K562 (cell line): ENCODE measurements around the gene ITPR1. TPM values are rescaled to one million over a fixed set of nuclear protein-coding genes. Genes with fewer than 3 reads are reported as not detected.

Source experiments
- ATAC-seq: fragments of 200-7000 bp; cut with Tn5 transposase; 3 replicates; pipeline ENCODE4 v1.9.1; 2020; ENCODE audit warnings: moderate library complexity
- BruUV-seq: library from RNA; stranded (reverse); fragments of 400-500 nt; replicated peaks from 2 replicates; lab custom pipeline; 2021; lab: Mats Ljungman, UMichigan
- CTCF ChIA-PET: fragments of 300-600 bp; formaldehyde crosslinking; extraction: SDS; loops from one replicate; lab custom pipeline; 2021; ENCODE audit warnings: low intra/inter-chr PET ratio; lab: Yijun Ruan, JAX
- POLR2A ChIA-PET: fragments of 300-600, 350-650 bp; sonication (Branson Sonifier 250); formaldehyde crosslinking; extraction: SDS; loops from one replicate; lab custom pipeline; 2021; ENCODE audit warnings: antibody characterized with exemption, inconsistent platforms; lab: Yijun Ruan, JAX
- DNase-seq, 4 experiments: peaks; one replicate each; pipeline versions ENCODE4 v3.0.0 to v3.0.0-alpha.2; 2011 to 2018; ENCODE audit warnings: low spot score in 3 of 4, mixed read lengths in 3 of 4; ENCODE audit errors: extremely low read depth in 1 of 4
- FAIRE-seq: peaks from 2 replicates; lab custom pipeline; 2011; peaks lifted over from hg19 to GRCh38; lab: Jason Lieb, UNC
- H2AFZ ChIP-seq: 2 replicates; pipeline ENCODE4 v1.6.0; 2011; ENCODE audit warnings: low read depth, low read length, control low read depth, inconsistent platforms
- H3K27ac ChIP-seq: fragments of 200-600 bp; 3 replicates; pipeline ENCODE4 v1.8.0; 2011; ENCODE audit warnings: low read depth, mild to moderate bottlenecking, control low read depth, inconsistent platforms, low read length, moderate library complexity, mixed read lengths; ENCODE audit errors: extremely low read depth
- H3K27me3 ChIP-seq, 2 experiments: fragments of 300-600 bp in 1 of 2; 2 replicates in 1 of 2; 3 replicates in 1 of 2; pipeline versions ENCODE4 v1.6.0 to v1.8.0; 2011; ENCODE audit warnings: inconsistent platforms in 2 of 2, low read length in 2 of 2, mild to moderate bottlenecking in 1 of 2, mixed read lengths in 1 of 2, moderate library complexity in 1 of 2; ENCODE audit not compliant: control insufficient read depth in 2 of 2, insufficient read depth in 2 of 2
- H3K36me3 ChIP-seq: fragments of 300-600 bp; 3 replicates; pipeline ENCODE4 v1.8.0; 2011; ENCODE audit warnings: mild to moderate bottlenecking, low read length, inconsistent platforms; ENCODE audit not compliant: control insufficient read depth, insufficient read depth
- H3K4me1 ChIP-seq, 2 experiments: fragments of 200-600 bp in 1 of 2; replicated peaks in 1 of 2; 2 replicates in 1 of 2; 3 replicates in 1 of 2; pipeline versions ENCODE4 v1.5.1 to v1.8.0; 2011; ENCODE audit warnings: inconsistent platforms in 2 of 2, low read length in 2 of 2, mild to moderate bottlenecking in 1 of 2, mixed read lengths in 1 of 2, moderate library complexity in 1 of 2; ENCODE audit not compliant: control insufficient read depth in 2 of 2, insufficient read depth in 2 of 2
- H3K4me2 ChIP-seq: 2 replicates; pipeline ENCODE4 v1.6.1; 2011; ENCODE audit warnings: low read length, control low read depth, inconsistent platforms, mixed read lengths; ENCODE audit not compliant: insufficient read depth
- H3K4me3 ChIP-seq: fragments of 200-600 bp; sonication (generic), shearing (Covaris generic); 2 replicates; pipeline ENCODE4 v1.5.1; 2016; ENCODE audit warnings: control low read depth, inconsistent platforms
- H3K79me2 ChIP-seq: fragments of 200-600 bp; 3 replicates; pipeline ENCODE4 v1.8.0; 2011; ENCODE audit warnings: low read length, inconsistent platforms; ENCODE audit not compliant: control insufficient read depth, insufficient read depth
- H3K9ac ChIP-seq, 2 experiments: 2 replicates each; pipeline versions ENCODE4 v1.6.0 to v1.6.1; 2011; ENCODE audit warnings: low read depth in 2 of 2, low read length in 2 of 2, control low read depth in 1 of 2, inconsistent platforms in 1 of 2, mild to moderate bottlenecking in 1 of 2, mixed read lengths in 1 of 2; ENCODE audit not compliant: insufficient read depth in 1 of 2
- H3K9me1 ChIP-seq: one replicate; pipeline ENCODE4 v1.6.0; 2011; ENCODE audit warnings: inconsistent platforms, mild to moderate bottlenecking, low read length, moderate library complexity; ENCODE audit not compliant: control insufficient read depth, insufficient read depth
- H3K9me3 ChIP-seq: replicated peaks from 2 replicates; pipeline ENCODE4 v1.5.1; 2011; ENCODE audit warnings: low read depth, low read length, inconsistent platforms; ENCODE audit not compliant: control insufficient read depth, insufficient read depth
- H4K20me1 ChIP-seq: replicated peaks from 2 replicates; pipeline ENCODE4 v1.6.1; 2011; ENCODE audit warnings: low read length, inconsistent platforms, mixed read lengths; ENCODE audit not compliant: control insufficient read depth, insufficient read depth
- CBX2 ChIP-seq: fragments of 200-600 bp; sonication (generic); IDR thresholded peaks from one replicate; pipeline ENCODE4 v1.6.1; 2012; ENCODE audit warnings: mild to moderate bottlenecking, low read length, inconsistent platforms; ENCODE audit not compliant: insufficient read depth, poor library complexity, severe bottlenecking
- CTCFL ChIP-seq: IDR thresholded peaks from 2 replicates; pipeline ENCODE4 v1.6.1; 2011; ENCODE audit warnings: borderline replicate concordance, low read depth, mild to moderate bottlenecking, moderate library complexity, low read length; ENCODE audit not compliant: insufficient read depth, poor library complexity, severe bottlenecking
- FOXO4 ChIP-seq: fragments of 450-650 bp; formaldehyde crosslinking; IDR thresholded peaks from 2 replicates; pipeline ENCODE4 v1.4.0; 2020; ENCODE audit warnings: mild to moderate bottlenecking, moderate library complexity
- HMBOX1 ChIP-seq: sonication (generic); IDR thresholded peaks from 2 replicates; pipeline ENCODE4 v1.6.1; 2016
- KAT7 ChIP-seq: sonication (generic); formaldehyde crosslinking; IDR thresholded peaks from 2 replicates; pipeline ENCODE4 v1.8.0; 2022; ENCODE audit warnings: missing genetic modification reagents, mild to moderate bottlenecking, borderline replicate concordance
- MIER1 ChIP-seq: fragments of 450-650 bp; IDR thresholded peaks from 2 replicates; pipeline ENCODE4 v1.6.1; 2016; ENCODE audit warnings: antibody characterized with exemption, mild to moderate bottlenecking, low read depth
- MYBL2 ChIP-seq, 2 experiments: fragments of 450-650 bp in 1 of 2; sonication (generic) in 1 of 2; formaldehyde crosslinking in 1 of 2; IDR thresholded peaks; 2 replicates each; pipeline versions ENCODE4 v1.6.1 to v1.8.1; 2017 to 2022; ENCODE audit warnings: borderline replicate concordance in 1 of 2, inconsistent platforms in 1 of 2, low read depth in 1 of 2, mild to moderate bottlenecking in 1 of 2, missing genetic modification reagents in 1 of 2, moderate library complexity in 1 of 2
- NONO ChIP-seq, 2 experiments: fragments of 200-400 bp in 1 of 2; fragments of 450-650 bp in 1 of 2; formaldehyde crosslinking in 1 of 2; IDR thresholded peaks; 2 replicates each; pipeline ENCODE4 v1.6.1; 2017; ENCODE audit warnings: low read depth in 2 of 2, mild to moderate bottlenecking in 2 of 2, moderate library complexity in 2 of 2, low read length in 1 of 2
- NR2F6 ChIP-seq: fragments of 450-650 bp; formaldehyde crosslinking; IDR thresholded peaks from 2 replicates; pipeline ENCODE4 v1.4.0; 2020; ENCODE audit warnings: mild to moderate bottlenecking
- PHB ChIP-seq: fragments of 250-450 bp; sonication (Bioruptor Pico); IDR thresholded peaks from 2 replicates; pipeline ENCODE4 v1.5.0; 2021
- PHF21A ChIP-seq: fragments of 450-650 bp; IDR thresholded peaks from 2 replicates; pipeline ENCODE4 v1.6.1; 2017; ENCODE audit warnings: low read depth, borderline replicate concordance
- RBM15 ChIP-seq: fragments of 200-400 bp; formaldehyde crosslinking; IDR thresholded peaks from 2 replicates; pipeline ENCODE4 v1.6.1; 2018; ENCODE audit warnings: mild to moderate bottlenecking, low read length, moderate library complexity; ENCODE audit not compliant: insufficient read depth
- SMARCA5 ChIP-seq: fragments of 450-650 bp; IDR thresholded peaks from 2 replicates; pipeline ENCODE4 v1.6.1; 2016
- ZMIZ1 ChIP-seq, 2 experiments: fragments of 150-350 bp in 1 of 2; IDR thresholded peaks; 2 replicates each; pipeline ENCODE4 v1.6.1; 2012 to 2016; ENCODE audit warnings: low read depth in 2 of 2, low read length in 2 of 2, mild to moderate bottlenecking in 1 of 2, moderate library complexity in 1 of 2
- whole genome bisulfite sequencing: fragments of 100-300 bp; shearing (Covaris generic); methylation state at CpG from one replicate; pipeline ENCODE4 v1.1.6; 2016; ENCODE audit warnings: low coverage, mixed read lengths; ENCODE audit not compliant: insufficient coverage; ENCODE audit errors: missing lambda C conversion rate; 5-methylcytosine and 5-hydroxymethylcytosine counted together
- in situ Hi-C: fragments of 300-500 bp; cut with MboI; formaldehyde crosslinking; loops from 4 replicates; pipeline ENCODE4 v1.15.0; 2018; ENCODE audit warnings: inconsistent platforms, mixed read lengths
- intact Hi-C: fragments of 100-400 bp; cut with micrococcal nuclease; formaldehyde crosslinking; loops from 2 replicates; pipeline ENCODE4 v1.14.2; 2022
- polyA plus RNA-seq, 8 experiments: library from polyadenylated mRNA; depleted of rRNA in 4 of 8; stranded (reverse) in 5 of 8; unstranded in 3 of 8; fragments of >200 nt; fragmentation: Nextera tagmentation in 2 of 8; fragmentation: Illumina TruSeq in 1 of 8; extraction: Ambion mirVana in 2 of 8; extraction: Trizol in 1 of 8; gene quantifications; 2 replicates each; pipeline versions ENCODE4 v1.2.1 to v1.2.3, GENCODE V29; 2011 to 2014; ENCODE audit warnings: inconsistent platforms in 1 of 8, missing spikeins in 1 of 8
- total RNA-seq, 7 experiments: library from RNA; depleted of rRNA in 6 of 7; stranded (reverse); fragments of >200 nt in 6 of 7; fragmentation: Illumina TruSeq in 2 of 7; extraction: Trizol in 2 of 7; gene quantifications; 2 replicates each; pipeline versions ENCODE4 v1.2.1 to v1.2.3, GENCODE V29; 2011 to 2021; ENCODE audit warnings: low replicate concordance in 1 of 7

Gene ITPR1
- total and polyA plus RNA-seq, 9 of the 15 experiments (the other 6 are each of a cell fraction or from before 2014, with no cell fraction given), result 22.4 to 40.0 (median 27.4) TPM

GRCh38 chr3:4794331-4794730, 301.2 kb downstream of the ITPR1 start:
- DNase-seq (no peak), ATAC-seq (no peak), FAIRE-seq (no peak)
- WGBS, result 65% methylated on average over 7 of the region's 7 CpGs
- intact Hi-C loops, result no loop called here
- Histone ChIP-seq H3K9ac (0 out of 4 replicates have a peak overlapping the region, but pooled peaks of 1 of the 2 experiments have one; percentile 6), H4K20me1 (no peaks in the 10 kb centered on the region), H2AFZ (no peak overlapping the region), H3K27ac (no peak overlapping the region), H3K4me2 (no peak overlapping the region), H3K36me3 (peaks cover 4% of the 10 kb centered on the region; the same call in 2 of the 3 replicates), H3K27me3 (no peaks in the 10 kb centered on the region), H3K79me2 (no peaks in the 10 kb centered on the region), H3K4me3 (no peak overlapping the region), H3K9me1 (no peaks in the 10 kb centered on the region), H3K9me3 (no peaks in the 10 kb centered on the region), H3K4me1 (no peaks in the 10 kb centered on the region)
- ChIA-PET CTCF (no interaction called here), POLR2A (interaction anchor here (0.9 kb wide), 1 partner anchor 188 kb away, joined by 3 read pairs; no protein-coding TSS in a partner anchor)
- no TSS peak for BruUV-seq
- in situ Hi-C loops, result no loop called here
- TF ChIP-seq KAT7 (CRISPR knock-in tag) (no peak), SMARCA5 (no peak), ZMIZ1 (IDR thresholded peaks at IDR 0.05; ENCODE audit: low read depth in 2 of 2, low read length in 2 of 2) (no peak), HMBOX1 (no peak), PHF21A (no peak), NONO (IDR thresholded peaks at IDR 0.05; ENCODE audit: low read depth in 2 of 2, low read length in 1 of 2) (no peak), CTCFL (no peak), PHB (CRISPR knock-in tag) (no peak), MYBL2 (IDR thresholded peaks at IDR 0.05; ENCODE audit: low read depth) (no peak), MYBL2 (CRISPR knock-in tag; IDR thresholded peaks at IDR 0.05; ENCODE audit: borderline replicate concordance) (no peak), MIER1 (no peak), CBX2 (no peak), FOXO4 (CRISPR knock-in tag) (no peak), RBM15 (no peak), NR2F6 (no peak)
